Cerebellar nuclear complex (tissue), 1 donor: ENCODE measurements around the gene GRK5.

ENCODE experiments used
- DNase-seq, 2 experiments: peaks; one replicate each; lab custom pipeline; 2025; lab: John Stamatoyannopoulos, UW

Gene GRK5

DNA sequence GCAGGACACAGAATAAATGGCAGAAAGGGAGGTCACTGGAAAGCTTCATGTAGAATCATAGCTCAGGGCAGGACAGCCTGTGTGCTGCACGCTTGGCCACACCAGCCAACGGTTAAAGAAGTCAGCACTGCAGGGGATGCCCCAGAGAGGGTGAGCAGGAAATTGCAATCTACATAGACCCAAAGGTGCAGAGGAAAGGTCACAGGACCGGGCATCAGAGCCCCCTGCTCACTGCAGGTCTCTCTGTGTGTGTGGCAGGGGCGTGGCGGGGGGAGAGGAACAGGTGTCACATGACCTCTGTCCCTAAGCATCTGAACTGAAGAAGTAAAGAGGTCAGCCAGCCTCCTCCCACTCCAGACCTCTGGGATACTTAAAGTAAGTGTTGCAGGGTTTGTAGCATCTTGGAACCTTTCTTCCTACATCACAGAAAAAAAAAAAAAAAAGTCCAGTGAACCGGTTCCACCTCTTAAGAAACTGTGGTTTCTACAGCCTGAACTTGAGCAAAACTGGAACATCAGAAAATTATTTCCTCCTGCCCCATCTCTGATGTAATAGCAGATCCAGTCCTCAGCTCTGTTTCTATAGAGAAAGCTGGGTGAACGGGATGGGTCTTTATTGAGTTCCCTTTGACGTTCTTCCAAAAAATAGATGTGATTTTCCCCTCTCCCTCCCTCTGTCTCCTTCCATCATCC, 270.9 kb downstream of the GRK5 start:
- DNase-seq, result no peak

- no peak for DNase-seq
Observed at GRCh38 chr10:119478811-119479341, 271.5 kb downstream of the GRK5 start.

GRCh38 chr10:119479532-119479931, 272.2 kb downstream of the GRK5 start:
- DNase-seq, result no peak

GRCh38 chr10:119480667-119481066, 273.3 kb downstream of the GRK5 start:
- no peak for DNase-seq

DNA sequence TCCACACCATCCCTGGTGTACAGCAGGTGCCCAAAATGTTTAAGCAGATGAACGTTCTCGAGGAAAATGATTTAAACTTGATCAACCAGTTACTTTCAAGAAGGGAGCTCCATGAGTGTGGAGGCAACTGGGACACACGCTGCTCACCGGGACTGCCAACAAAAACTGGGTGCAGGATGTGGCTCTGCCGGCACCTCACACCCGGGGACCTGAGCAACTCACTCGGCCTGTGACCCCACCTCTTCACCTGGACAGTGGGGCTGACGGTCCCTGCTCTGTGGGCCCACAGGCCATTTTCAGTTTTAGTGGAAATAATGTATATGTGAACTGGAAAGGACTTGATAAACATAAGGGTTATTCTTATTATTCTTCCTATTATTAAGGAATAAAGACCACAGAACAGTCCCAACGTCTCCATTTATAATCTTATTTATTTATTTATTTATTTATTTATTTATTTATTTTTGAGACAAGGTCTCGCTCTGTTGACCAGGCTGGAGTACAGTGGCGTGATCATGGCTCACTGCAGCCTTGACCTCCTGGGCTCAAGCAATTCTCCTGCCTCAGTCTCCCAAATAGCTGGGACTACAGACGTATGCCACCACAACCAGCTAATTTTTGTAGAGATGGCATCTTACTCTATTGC, 274.5 kb downstream of the GRK5 start:
- DNase-seq, result no peak

DNA sequence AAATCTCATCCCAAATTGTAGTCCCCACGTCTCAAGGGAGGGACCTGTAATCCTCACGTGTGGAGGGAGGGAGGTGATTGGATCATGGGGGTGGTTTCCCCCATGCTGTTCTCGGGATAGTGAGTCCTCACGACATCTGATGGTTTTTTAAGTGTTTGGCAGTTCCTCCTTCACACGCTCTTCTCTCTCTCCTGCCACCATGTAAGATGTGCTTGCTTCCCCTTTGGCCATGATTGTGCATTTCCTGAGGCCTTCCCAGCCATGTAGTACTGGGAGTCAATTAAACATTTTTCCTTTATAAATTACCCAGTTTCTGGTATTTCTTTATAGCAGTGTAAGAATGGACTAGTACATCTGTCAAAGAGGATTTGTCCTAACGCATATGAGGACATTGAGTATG, 275.6 kb downstream of the GRK5 start:
- DNase-seq, result no peak

GRCh38 chr10:119483839-119484238, 276.5 kb downstream of the GRK5 start:
- no peak for DNase-seq

DNA sequence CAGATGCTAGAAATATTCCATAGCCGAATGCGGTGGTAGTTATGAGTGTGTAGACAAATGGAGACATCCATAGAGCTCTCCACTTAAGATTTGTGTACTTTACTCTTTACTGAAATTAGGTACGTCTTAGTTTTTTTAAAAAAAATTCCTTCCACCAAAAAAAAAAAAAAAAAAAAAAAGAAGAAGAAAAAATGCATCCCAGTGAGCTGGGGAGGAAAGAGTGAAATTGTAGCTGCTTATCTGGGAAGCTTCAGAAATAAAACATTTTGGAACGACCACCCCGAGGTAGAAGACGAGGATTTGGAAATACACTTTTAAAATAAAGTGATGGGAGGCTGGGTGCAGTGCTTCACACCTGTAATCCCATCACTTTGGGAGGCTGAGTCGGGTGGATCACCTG, 281.3 kb downstream of the GRK5 start:
- DNase-seq, result no peak

- DNase-seq, result no peak
Observed at GRCh38 chr10:119489991-119490326, 282.6 kb downstream of the GRK5 start.

- no peak for DNase-seq
Observed at GRCh38 chr10:119491966-119492757, 284.8 kb downstream of the GRK5 start.

GRCh38 chr10:119493155-119493554, 285.8 kb downstream of the GRK5 start:
- DNase-seq, result no peak

DNA sequence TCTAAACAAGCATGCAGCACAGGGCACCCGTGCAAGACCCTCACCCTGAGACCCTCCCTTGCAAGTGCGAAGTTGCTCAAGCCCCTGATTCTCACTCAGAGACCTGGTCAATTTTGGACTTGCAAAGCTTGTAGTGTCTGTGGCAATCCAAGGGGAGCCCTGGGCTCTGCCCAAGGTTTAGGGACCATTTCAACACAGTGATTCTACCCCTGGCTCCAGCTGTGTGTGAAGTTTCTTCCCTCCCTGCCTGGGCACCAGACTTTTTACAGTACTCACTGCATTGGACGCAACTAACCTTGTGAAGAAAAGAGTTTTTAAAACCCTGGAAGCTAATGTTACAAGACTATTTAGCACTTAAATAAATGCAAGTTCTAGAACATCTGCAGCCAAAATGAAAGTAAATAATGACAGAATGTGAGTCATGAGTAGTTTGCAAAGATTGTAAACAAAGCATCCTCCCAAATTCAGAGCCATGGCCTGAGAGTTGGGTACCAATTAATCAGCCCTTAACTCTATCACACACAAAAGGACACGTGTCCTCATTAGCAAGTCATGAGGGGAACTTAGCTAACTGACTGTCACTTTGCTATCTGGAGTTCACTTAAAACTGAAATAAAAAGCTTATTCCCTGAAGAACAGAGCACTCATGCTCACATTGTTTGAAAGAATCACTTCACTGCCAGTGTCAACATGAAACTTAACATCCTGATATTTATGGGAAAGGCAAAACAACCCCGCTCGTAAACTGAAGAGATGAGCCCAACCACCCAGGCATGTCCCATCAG, 287.1 kb downstream of the GRK5 start:
- no peak for DNase-seq

DNA sequence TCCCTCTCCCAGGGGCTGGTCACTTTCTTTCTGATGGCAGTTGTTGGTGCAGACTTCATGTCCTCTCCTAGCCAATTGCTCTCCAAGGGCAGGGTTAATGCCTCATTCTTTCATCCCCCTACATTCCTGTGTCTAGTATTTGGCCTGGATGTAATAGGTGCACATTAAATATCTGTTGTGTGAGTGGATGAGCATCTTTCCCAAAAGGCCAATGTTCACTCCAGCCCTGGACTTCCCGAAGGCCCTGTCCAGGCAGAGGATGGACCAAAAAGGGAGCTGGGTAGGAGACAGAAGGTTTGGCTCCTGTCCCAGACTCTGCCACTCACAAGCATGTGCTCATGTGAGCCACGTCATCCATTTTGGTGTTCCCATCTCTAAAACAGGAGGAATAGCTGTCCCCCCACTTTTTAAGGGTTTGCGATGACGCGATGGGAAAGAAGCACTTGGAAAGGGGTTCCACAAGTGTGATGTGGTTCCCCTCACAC, 287.7 kb downstream of the GRK5 start:
- no peak for DNase-seq

DNA sequence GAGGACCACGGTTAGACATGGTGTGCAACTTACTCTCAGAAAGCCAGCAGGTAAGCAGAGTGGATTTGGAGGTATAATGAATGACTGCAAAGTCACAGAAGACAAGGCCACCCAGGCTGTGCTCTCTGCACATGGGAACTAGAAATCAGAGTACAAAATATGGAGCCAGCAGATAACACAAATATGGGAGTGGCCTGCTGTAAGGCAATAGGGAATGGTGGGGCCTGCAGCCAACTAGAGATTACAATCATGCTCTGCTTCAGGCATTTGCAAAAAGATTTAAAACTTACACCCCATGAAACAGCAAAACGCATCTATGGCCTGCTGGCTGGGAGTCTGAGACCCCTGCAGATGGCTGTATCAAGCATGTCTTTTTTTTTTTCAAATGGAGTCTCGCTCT, 288.2 kb downstream of the GRK5 start:
- DNase-seq, result no peak

DNA sequence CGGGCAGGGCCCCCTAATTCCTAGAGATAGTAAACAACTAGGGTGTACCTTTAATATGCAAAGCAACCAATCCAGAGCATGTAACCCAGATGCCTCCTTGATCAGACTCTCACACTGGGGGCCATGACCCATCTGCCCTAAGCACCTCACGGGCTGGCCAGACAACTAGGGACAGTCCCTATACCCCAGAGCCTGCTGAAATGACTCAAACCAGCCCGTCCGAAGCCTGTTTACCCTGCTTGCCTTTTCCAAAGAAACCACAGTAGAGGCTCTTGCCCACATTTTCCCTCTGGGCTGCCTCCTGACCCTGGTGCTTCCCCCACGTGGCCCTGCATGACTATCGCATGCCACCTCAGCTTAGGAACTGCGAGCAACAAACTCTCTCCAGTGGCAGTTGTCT, 288.9 kb downstream of the GRK5 start:
- DNase-seq, result no peak

- DNase-seq, result no peak
Observed at GRCh38 chr10:119497243-119497642, 289.9 kb downstream of the GRK5 start.

DNA sequence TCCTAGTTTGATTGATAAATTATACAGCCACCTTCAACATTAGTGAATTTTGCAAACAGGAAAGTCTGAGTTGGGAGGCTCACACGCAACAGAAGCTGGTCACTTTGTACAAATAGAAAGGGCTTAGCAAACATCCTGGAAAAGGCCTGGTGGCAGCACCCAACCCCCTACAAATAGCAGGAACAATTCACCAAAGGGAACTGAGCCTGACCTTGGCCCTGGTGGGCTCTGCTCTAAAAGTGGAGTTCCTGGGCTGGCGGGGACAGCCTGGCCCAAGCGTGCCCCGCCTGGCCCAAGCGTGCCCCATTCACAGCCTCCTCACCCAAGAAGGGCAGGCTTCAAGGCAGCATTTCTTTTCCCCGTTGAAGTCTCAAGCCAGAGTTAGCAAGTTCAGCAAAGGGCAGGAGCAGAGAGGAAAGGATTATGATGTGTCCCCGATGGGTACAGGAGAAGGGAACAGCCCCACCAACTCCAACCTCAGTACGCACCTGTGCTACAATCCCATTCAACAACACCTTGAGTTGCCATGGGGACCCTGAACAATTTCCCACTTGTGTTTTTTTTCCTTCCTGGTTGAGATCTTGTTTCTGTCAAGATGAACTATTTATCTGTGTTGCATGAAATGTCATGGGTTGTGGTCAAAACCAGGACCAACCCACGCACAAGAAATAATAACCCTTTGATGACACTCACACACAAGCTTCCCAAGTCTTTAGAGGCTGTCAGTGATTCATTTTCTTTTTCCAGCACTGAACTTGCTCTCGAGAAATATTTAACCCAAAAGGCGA, 291.7 kb downstream of the GRK5 start:
- DNase-seq, result no peak

- no peak for DNase-seq
Observed at GRCh38 chr10:119499677-119500002, 292.3 kb downstream of the GRK5 start.

DNA sequence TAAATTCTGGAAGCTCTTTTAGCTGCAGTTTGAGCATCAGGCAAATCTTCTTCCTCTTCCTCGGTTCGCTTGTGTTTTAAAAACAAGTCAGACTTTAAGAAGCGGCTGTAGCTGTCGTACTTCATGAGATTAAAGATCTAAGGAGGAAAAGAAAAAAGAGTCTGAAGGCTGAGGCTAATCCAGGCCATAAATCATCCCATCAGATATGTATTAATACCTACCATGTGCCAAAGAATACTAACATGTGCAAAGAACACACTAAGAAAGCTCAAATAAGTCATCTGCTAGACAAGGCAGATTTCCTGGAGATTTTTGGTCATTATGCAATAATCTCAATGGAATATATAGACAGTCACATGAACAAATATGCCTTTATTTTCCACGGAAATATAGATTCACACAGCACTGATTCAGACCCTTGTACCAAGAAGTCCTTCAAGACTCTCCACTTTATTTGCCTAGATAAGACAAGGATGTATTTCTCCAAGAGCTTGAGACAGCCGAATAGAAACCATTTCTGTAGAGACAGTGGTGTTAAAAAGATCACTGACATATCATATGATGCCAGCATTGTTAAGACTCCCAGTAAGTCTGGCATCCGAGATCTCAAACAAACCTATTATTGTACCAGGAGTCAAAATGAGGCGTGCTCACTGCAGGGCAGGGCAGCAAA, 292.9 kb downstream of the GRK5 start:
- DNase-seq, result no peak

DNA sequence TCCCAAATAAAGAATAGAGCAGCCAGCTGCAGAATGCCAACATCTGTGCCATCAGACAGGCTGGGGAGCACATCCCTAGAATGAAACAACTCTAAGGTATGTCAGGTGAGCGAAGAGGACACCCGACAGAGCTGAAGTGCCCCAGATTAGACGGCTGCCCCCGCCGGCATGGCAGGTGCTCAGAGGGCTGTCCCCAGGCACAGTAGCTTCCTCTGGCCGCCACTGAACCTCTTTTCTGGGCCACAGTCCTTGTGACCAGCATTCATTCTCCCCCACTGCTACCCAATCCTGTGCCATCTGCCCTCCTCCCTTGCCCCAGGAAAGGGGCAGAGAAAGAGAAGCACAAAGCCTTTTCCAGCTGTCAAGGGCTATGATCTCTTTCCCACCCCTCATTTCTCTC, 293.4 kb downstream of the GRK5 start:
- no peak for DNase-seq

DNA sequence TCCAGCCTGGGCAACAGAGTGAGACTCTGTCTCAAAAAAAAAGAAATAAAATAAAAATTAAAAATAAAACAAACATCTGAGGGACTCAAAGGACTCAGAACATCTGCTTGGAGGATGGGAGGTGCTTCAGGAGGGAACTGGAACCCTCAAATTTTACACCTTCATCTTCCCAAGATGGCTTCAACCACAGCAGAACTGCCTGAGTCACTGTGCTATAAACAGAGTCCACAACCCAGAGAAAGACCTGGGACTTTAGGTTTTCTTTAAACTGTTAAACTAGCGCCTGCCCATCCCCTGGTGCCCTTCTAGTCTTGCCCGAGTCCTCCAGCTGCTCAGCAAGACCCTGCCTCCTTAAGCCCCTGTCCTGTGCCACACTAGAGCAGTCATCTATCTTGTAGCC, 294.3 kb downstream of the GRK5 start:
- no peak for DNase-seq
